NCI-H526 treated with DMSO at 0.1 percent for 48 hours (cell line): ENCODE results near the gene AADACL4.

ENCODE experiments used
- DNase-seq: peaks from one replicate; lab custom pipeline; 2025; lab: John Stamatoyannopoulos, UW

The AADACL4 gene

GRCh38 chr1:12643785-12644184 lies at the start of gene AADACL4:
Gene AADACL4 (plus strand): TSS chr1:12644085. CDS start chr1:12644547, 462 bp downstream.
- no peak for DNase-seq

- no peak for DNase-seq
Measured at GRCh38 chr1:12594490-12594889, 49.4 kb upstream of the AADACL4 start.

- DNase-seq = peak; percentile 34
Measured at GRCh38 chr1:12594966-12595756, 48.7 kb upstream of the AADACL4 start.

- no peak for DNase-seq
Measured at GRCh38 chr1:12595757-12596006, 48.2 kb upstream of the AADACL4 start.

GRCh38 chr1:12596007-12596821 lies 47.7 kb upstream of the AADACL4 start:
- peak; percentile 1 for DNase-seq

- no peak for DNase-seq
Measured at GRCh38 chr1:12597792-12598191, 46.1 kb upstream of the AADACL4 start.

GRCh38 chr1:12598974-12599373 lies 44.9 kb upstream of the AADACL4 start:
- no peak for DNase-seq

GRCh38 chr1:12599657-12600056 lies 44.2 kb upstream of the AADACL4 start:
- no peak for DNase-seq

GRCh38 chr1:12600335-12600734 lies 43.5 kb upstream of the AADACL4 start:
- no peak for DNase-seq

- peak; percentile 16 for DNase-seq
Measured at GRCh38 chr1:12600880-12601633, 42.8 kb upstream of the AADACL4 start.

- no peak for DNase-seq
Measured at GRCh38 chr1:12601700-12602658, 41.9 kb upstream of the AADACL4 start.

GRCh38 chr1:12602659-12603024 lies 41.2 kb upstream of the AADACL4 start:
- DNase-seq = no peak

- DNase-seq = no peak
Measured at GRCh38 chr1:12603224-12603623, 40.7 kb upstream of the AADACL4 start.

- peak; percentile 35 for DNase-seq
Measured at GRCh38 chr1:12604114-12604874, 39.6 kb upstream of the AADACL4 start.

GRCh38 chr1:12604986-12605385 lies 38.9 kb upstream of the AADACL4 start:
- no peak for DNase-seq

- no peak for DNase-seq
Measured at GRCh38 chr1:12607263-12607662, 36.6 kb upstream of the AADACL4 start.

GRCh38 chr1:12608311-12608957 lies 35.5 kb upstream of the AADACL4 start:
- no peak for DNase-seq

- DNase-seq = no peak
Measured at GRCh38 chr1:12609469-12610003, 34.3 kb upstream of the AADACL4 start.

GRCh38 chr1:12610305-12610935 lies 33.5 kb upstream of the AADACL4 start:
- DNase-seq = no peak

GRCh38 chr1:12610941-12611340 lies 32.9 kb upstream of the AADACL4 start:
- no peak for DNase-seq
